HG03521 (cell line): ENCODE data around the gene SPINT1.

Experiments
- ATAC-seq: cut with Tn5 transposase; IDR thresholded peaks from one replicate; pipeline ENCODE4 v1.9.1; 2021; ENCODE audit warnings: mild to moderate bottlenecking, moderate library complexity; ENCODE audit not compliant: unreplicated experiment

Gene SPINT1

GRCh38 chr15:40828447-40829036, 15.3 kb upstream of the SPINT1 start, which contains the start of gene PPP1R14D:
TSS of gene PPP1R14D (minus strand) at chr15:40828708. CDS start at chr15:40828641, 67 bp downstream.
- no peak for ATAC-seq

GRCh38 chr15:40829115-40829514, 14.7 kb upstream of the SPINT1 start:
- no peak for ATAC-seq

- ATAC-seq: no peak
These were observed 13.0 kb upstream of the SPINT1 start for GRCh38 chr15:40830884-40831283.

GRCh38 chr15:40831861-40832260, 12.0 kb upstream of the SPINT1 start:
- ATAC-seq: no peak

GRCh38 chr15:40832903-40833302, 10.9 kb upstream of the SPINT1 start:
- ATAC-seq: no peak

GRCh38 chr15:40836020-40836419, 7.8 kb upstream of the SPINT1 start:
- no peak for ATAC-seq

- ATAC-seq: no peak
These were observed 5.1 kb upstream of the SPINT1 start for GRCh38 chr15:40838756-40839155.

GRCh38 chr15:40841741-40842140, 2.1 kb upstream of the SPINT1 start:
- no peak for ATAC-seq

GRCh38 chr15:40843261-40843884, 475 bp upstream of the SPINT1 start:
- ATAC-seq: no peak

- no peak for ATAC-seq
These were observed 815 bp downstream of the SPINT1 start for GRCh38 chr15:40844696-40845030.

- no peak for ATAC-seq
These were observed 1.2 kb downstream of the SPINT1 start for GRCh38 chr15:40845036-40845435.

GRCh38 chr15:40845511-40846284, 1.9 kb downstream of the SPINT1 start:
- no peak for ATAC-seq

GRCh38 chr15:40846841-40847222, 3.0 kb downstream of the SPINT1 start:
- ATAC-seq: no peak

GRCh38 chr15:40847223-40847961, 3.5 kb downstream of the SPINT1 start:
- ATAC-seq: no peak

- no peak for ATAC-seq
These were observed 6.8 kb downstream of the SPINT1 start for GRCh38 chr15:40850576-40851112.

GRCh38 chr15:40852529-40852928, 8.7 kb downstream of the SPINT1 start:
- ATAC-seq: no peak

- ATAC-seq: no peak
These were observed 9.5 kb downstream of the SPINT1 start for GRCh38 chr15:40853241-40853890.

- ATAC-seq: no peak
These were observed 10.3 kb downstream of the SPINT1 start for GRCh38 chr15:40854161-40854560.

GRCh38 chr15:40855706-40856234, 11.9 kb downstream of the SPINT1 start:
- no peak for ATAC-seq

- ATAC-seq: no peak
These were observed 12.9 kb downstream of the SPINT1 start for GRCh38 chr15:40856746-40857145.
